Activated CD4-positive, alpha-beta memory T cell treated with anti-CD3 and anti-CD28 coated beads for 36 hours (primary cell): ENCODE data around the gene CAMK2B. TPM values are rescaled to one million over a fixed set of nuclear protein-coding genes. Genes with fewer than 3 reads are reported as not detected.

Experiments
- CTCF ChIA-PET: fragments of 350-600 bp; sonication (Branson Sonifier 250); formaldehyde crosslinking; loops from one replicate; lab custom pipeline; 2021; ENCODE audit warnings: antibody characterized with exemption, inconsistent platforms; lab: Charles Lee
- POLR2A ChIA-PET: fragments of 350-600 bp; sonication (Branson Sonifier 250); formaldehyde crosslinking; loops from one replicate; lab custom pipeline; 2021; ENCODE audit warnings: antibody characterized with exemption; lab: Charles Lee
- DNase-seq: peaks from one replicate; pipeline ENCODE4 v3.0.0-alpha.2; 2020
- H3K27ac Mint-ChIP-seq: one replicate; pipeline ENCODE4 v1.8.0; 2021; ENCODE audit warnings: mixed read lengths
- H3K27me3 Mint-ChIP-seq: one replicate; pipeline ENCODE4 v1.8.0; 2021; ENCODE audit warnings: mixed read lengths
- H3K36me3 Mint-ChIP-seq: one replicate; pipeline ENCODE4 v1.8.0; 2021; ENCODE audit warnings: mixed read lengths
- H3K4me1 Mint-ChIP-seq: one replicate; pipeline ENCODE4 v1.8.0; 2021; ENCODE audit warnings: low read depth, mixed read lengths
- H3K4me3 Mint-ChIP-seq: one replicate; pipeline ENCODE4 v1.8.0; 2021; ENCODE audit warnings: mild to moderate bottlenecking, mixed read lengths
- H3K9me3 Mint-ChIP-seq: one replicate; pipeline ENCODE4 v1.8.0; 2021; ENCODE audit warnings: mixed read lengths
- intact Hi-C: fragments of 100-400 bp; cut with micrococcal nuclease; formaldehyde crosslinking; loops from one replicate; pipeline ENCODE4 v1.15.1; 2023
- total RNA-seq, 2 experiments: library from RNA; stranded (reverse); gene quantifications; one replicate each; pipeline ENCODE4 v1.2.3, GENCODE V29; 2021

The CAMK2B gene
- total RNA-seq, 2 experiments from 2014 or later = 0.46 to 0.76 TPM

GRCh38 chr7:44347546-44348114 is 22.2 kb upstream of the CAMK2B start:
- no peaks in the 10 kb centered on the region for H3K4me1 Mint-ChIP-seq
- H3K9me3 Mint-ChIP-seq = peaks cover 10% of the 10 kb centered on the region
- H3K4me3 Mint-ChIP-seq = no peak overlapping the region
- CTCF ChIA-PET = interaction anchor here (1.4 to 1.6 kb wide), 2 partner anchors 140 to 218 kb away, joined by 4 to 5 read pairs; no protein-coding TSS in a partner anchor
- peaks cover 15% of the 10 kb centered on the region for H3K27me3 Mint-ChIP-seq
- H3K36me3 Mint-ChIP-seq = no peaks in the 10 kb centered on the region
- DNase-seq = no peak
- H3K27ac Mint-ChIP-seq = no peak overlapping the region
- intact Hi-C loops = no loop called here
- POLR2A ChIA-PET = no interaction called here

- Mint-ChIP-seq H3K36me3 (no peaks in the 10 kb centered on the region), H3K9me3 (peaks cover 8% of the 10 kb centered on the region), H3K27ac (no peak overlapping the region), H3K4me3 (no peak overlapping the region), H3K4me1 (no peaks in the 10 kb centered on the region), H3K27me3 (peaks cover 15% of the 10 kb centered on the region)
- POLR2A ChIA-PET = no interaction called here
- DNase-seq = no peak
- CTCF ChIA-PET = no interaction called here
- intact Hi-C loops = no loop called here
Measured at GRCh38 chr7:44346063-44346462, 20.7 kb upstream of the CAMK2B start.

- Mint-ChIP-seq H3K4me3 (no peak overlapping the region), H3K27ac (no peak overlapping the region), H3K27me3 (peaks cover 11% of the 10 kb centered on the region), H3K9me3 (peaks cover 14% of the 10 kb centered on the region), H3K36me3 (no peaks in the 10 kb centered on the region), H3K4me1 (no peaks in the 10 kb centered on the region)
- POLR2A ChIA-PET = no interaction called here
- intact Hi-C loops = no loop called here
- no peak for DNase-seq
- CTCF ChIA-PET = no interaction called here
Measured at GRCh38 chr7:44341401-44341800, 16.0 kb upstream of the CAMK2B start.

GRCh38 chr7:44338600-44338999 is 13.2 kb upstream of the CAMK2B start:
- ChIA-PET POLR2A (no interaction called here), CTCF (interaction anchor here (1.0 kb wide), 1 partner anchor 226 kb away, joined by 3 read pairs; no protein-coding TSS in a partner anchor)
- H3K4me1 Mint-ChIP-seq = no peaks in the 10 kb centered on the region
- H3K36me3 Mint-ChIP-seq = no peaks in the 10 kb centered on the region
- H3K4me3 Mint-ChIP-seq = no peak overlapping the region
- H3K27me3 Mint-ChIP-seq = peaks cover 1% of the 10 kb centered on the region
- DNase-seq = no peak
- H3K9me3 Mint-ChIP-seq = peaks cover 21% of the 10 kb centered on the region
- intact Hi-C loops = no loop called here
- no peak overlapping the region for H3K27ac Mint-ChIP-seq

- no peak overlapping the region for H3K4me3 Mint-ChIP-seq
- peaks cover 21% of the 10 kb centered on the region for H3K9me3 Mint-ChIP-seq
- no peaks in the 10 kb centered on the region for H3K36me3 Mint-ChIP-seq
- CTCF ChIA-PET = no interaction called here
- intact Hi-C loops = no loop called here
- no peak for DNase-seq
- no peaks in the 10 kb centered on the region for H3K4me1 Mint-ChIP-seq
- H3K27ac Mint-ChIP-seq = no peak overlapping the region
- POLR2A ChIA-PET = no interaction called here
- no peaks in the 10 kb centered on the region for H3K27me3 Mint-ChIP-seq
Measured at GRCh38 chr7:44336491-44336890, 11.1 kb upstream of the CAMK2B start.

GRCh38 chr7:44335184-44335583 is 9.8 kb upstream of the CAMK2B start:
- no peak overlapping the region for H3K27ac Mint-ChIP-seq
- DNase-seq = no peak
- H3K4me3 Mint-ChIP-seq = no peak overlapping the region
- peaks cover 21% of the 10 kb centered on the region for H3K9me3 Mint-ChIP-seq
- no peaks in the 10 kb centered on the region for H3K27me3 Mint-ChIP-seq
- intact Hi-C loops = no loop called here
- ChIA-PET POLR2A (no interaction called here), CTCF (no interaction called here)
- H3K36me3 Mint-ChIP-seq = no peaks in the 10 kb centered on the region
- H3K4me1 Mint-ChIP-seq = no peaks in the 10 kb centered on the region

- intact Hi-C loops = no loop called here
- CTCF ChIA-PET = no interaction called here
- H3K36me3 Mint-ChIP-seq = no peaks in the 10 kb centered on the region
- no peak overlapping the region for H3K27ac Mint-ChIP-seq
- H3K4me1 Mint-ChIP-seq = no peaks in the 10 kb centered on the region
- H3K27me3 Mint-ChIP-seq = no peaks in the 10 kb centered on the region
- no peak overlapping the region for H3K4me3 Mint-ChIP-seq
- no peak for DNase-seq
- H3K9me3 Mint-ChIP-seq = peaks cover 21% of the 10 kb centered on the region
- POLR2A ChIA-PET = no interaction called here
Measured at GRCh38 chr7:44334734-44335097, 9.3 kb upstream of the CAMK2B start.

GRCh38 chr7:44333911-44334733 is 8.7 kb upstream of the CAMK2B start:
- H3K4me3 Mint-ChIP-seq = no peak overlapping the region
- H3K27me3 Mint-ChIP-seq = no peaks in the 10 kb centered on the region
- CTCF ChIA-PET = no interaction called here
- H3K9me3 Mint-ChIP-seq = peaks cover 20% of the 10 kb centered on the region
- H3K36me3 Mint-ChIP-seq = no peaks in the 10 kb centered on the region
- no peak for DNase-seq
- POLR2A ChIA-PET = no interaction called here
- no peaks in the 10 kb centered on the region for H3K4me1 Mint-ChIP-seq
- intact Hi-C loops = no loop called here
- no peak overlapping the region for H3K27ac Mint-ChIP-seq

GRCh38 chr7:44331682-44332081 is 6.3 kb upstream of the CAMK2B start:
- Mint-ChIP-seq H3K4me3 (no peak overlapping the region), H3K27me3 (peaks cover 3% of the 10 kb centered on the region), H3K4me1 (no peaks in the 10 kb centered on the region), H3K9me3 (peaks cover 10% of the 10 kb centered on the region), H3K36me3 (no peaks in the 10 kb centered on the region), H3K27ac (no peak overlapping the region)
- ChIA-PET POLR2A (no interaction called here), CTCF (no interaction called here)
- intact Hi-C loops = no loop called here
- DNase-seq = no peak

GRCh38 chr7:44330331-44330730 is 4.9 kb upstream of the CAMK2B start:
- intact Hi-C loops = no loop called here
- H3K27ac Mint-ChIP-seq = no peak overlapping the region
- H3K4me3 Mint-ChIP-seq = no peak overlapping the region
- peaks cover 3% of the 10 kb centered on the region for H3K4me1 Mint-ChIP-seq
- H3K27me3 Mint-ChIP-seq = peaks cover 14% of the 10 kb centered on the region
- H3K36me3 Mint-ChIP-seq = no peaks in the 10 kb centered on the region
- DNase-seq = no peak
- ChIA-PET POLR2A (no interaction called here), CTCF (no interaction called here)
- H3K9me3 Mint-ChIP-seq = no peaks in the 10 kb centered on the region

GRCh38 chr7:44329888-44330287 is 4.5 kb upstream of the CAMK2B start:
- intact Hi-C loops = no loop called here
- no peak for DNase-seq
- CTCF ChIA-PET = no interaction called here
- POLR2A ChIA-PET = no interaction called here
- no peaks in the 10 kb centered on the region for H3K9me3 Mint-ChIP-seq
- no peak overlapping the region for H3K27ac Mint-ChIP-seq
- H3K27me3 Mint-ChIP-seq = peaks cover 14% of the 10 kb centered on the region
- H3K36me3 Mint-ChIP-seq = no peaks in the 10 kb centered on the region
- H3K4me1 Mint-ChIP-seq = peaks cover 3% of the 10 kb centered on the region
- H3K4me3 Mint-ChIP-seq = no peak overlapping the region

GRCh38 chr7:44329081-44329480 is 3.7 kb upstream of the CAMK2B start:
- H3K9me3 Mint-ChIP-seq = no peaks in the 10 kb centered on the region

GRCh38 chr7:44327981-44328380 is 2.6 kb upstream of the CAMK2B start:
- Mint-ChIP-seq H3K4me1 (peaks cover 6% of the 10 kb centered on the region), H3K27ac (no peak overlapping the region), H3K36me3 (no peaks in the 10 kb centered on the region), H3K4me3 (no peak overlapping the region), H3K27me3 (peaks cover 31% of the 10 kb centered on the region), H3K9me3 (no peaks in the 10 kb centered on the region)
- ChIA-PET CTCF (no interaction called here), POLR2A (no interaction called here)
- intact Hi-C loops = no loop called here
- DNase-seq = no peak

More at GRCh38 chr7:44329081-44329480, 3.7 kb upstream of the CAMK2B start:
- ChIA-PET CTCF (no interaction called here), POLR2A (no interaction called here)
- peaks cover 6% of the 10 kb centered on the region for H3K4me1 Mint-ChIP-seq
- H3K36me3 Mint-ChIP-seq = no peaks in the 10 kb centered on the region
- H3K4me3 Mint-ChIP-seq = no peak overlapping the region
- peaks cover 20% of the 10 kb centered on the region for H3K27me3 Mint-ChIP-seq
- no peak overlapping the region for H3K27ac Mint-ChIP-seq
- DNase-seq = no peak
- intact Hi-C loops = no loop called here
